Measurements from ENCODE around the gene PPID. TPM values are rescaled to one million over a fixed set of nuclear protein-coding genes. Genes with fewer than 3 reads are reported as not detected.
"Not testable (repeated sequence)": the region's sequence is repeated elsewhere in the genome, so short reads cannot be mapped to it uniquely, and the experiment has no call there.

Gene PPID
- total RNA-seq (2014; rRNA removed; shearing (Covaris generic)) = 43.2 and 50.8 TPM in 2 replicates
- polyA plus RNA-seq (2015; cell fraction: cytosol; rRNA removed) = 44.7 and 59.6 TPM in 2 replicates
- polyA plus RNA-seq (2015; cell fraction: nucleus; rRNA removed) = 27.1 and 34.0 TPM in 2 replicates

GRCh38 chr4:158722917-158723793 is at the start of gene PPID:
Gene PPID (minus strand): TSS chr4:158723396. CDS start chr4:158723288, 108 bp downstream.
- in situ Hi-C loops (cut with HindIII; ENCODE audit: low pct_unique_long_range_greater_than_20kb, low sequenced_read_pairs) = no loop called here

GRCh38 chr4:158771776-158772175 is 48.6 kb upstream of the PPID start:
- no peak for DNase-seq (ENCODE audit: low read depth, low spot score)
- in situ Hi-C loops (cut with HindIII; ENCODE audit: low pct_unique_long_range_greater_than_20kb, low sequenced_read_pairs) = no loop called here

More at GRCh38 chr4:158722917-158723793, at the start of gene PPID:
- DNase-seq (ENCODE audit: low read depth, low spot score) = peak; percentile 71

- DNase-seq (ENCODE audit: low read depth, low spot score) = no peak
- in situ Hi-C loops (cut with HindIII; ENCODE audit: low pct_unique_long_range_greater_than_20kb, low sequenced_read_pairs) = no loop called here
Observed at GRCh38 chr4:158770671-158771070, 47.5 kb upstream of the PPID start.

GRCh38 chr4:158769175-158769921 is 46.2 kb upstream of the PPID start:
- no peak for DNase-seq (ENCODE audit: low read depth, low spot score)
- in situ Hi-C loops (cut with HindIII; ENCODE audit: low pct_unique_long_range_greater_than_20kb, low sequenced_read_pairs) = no loop called here

DNA sequence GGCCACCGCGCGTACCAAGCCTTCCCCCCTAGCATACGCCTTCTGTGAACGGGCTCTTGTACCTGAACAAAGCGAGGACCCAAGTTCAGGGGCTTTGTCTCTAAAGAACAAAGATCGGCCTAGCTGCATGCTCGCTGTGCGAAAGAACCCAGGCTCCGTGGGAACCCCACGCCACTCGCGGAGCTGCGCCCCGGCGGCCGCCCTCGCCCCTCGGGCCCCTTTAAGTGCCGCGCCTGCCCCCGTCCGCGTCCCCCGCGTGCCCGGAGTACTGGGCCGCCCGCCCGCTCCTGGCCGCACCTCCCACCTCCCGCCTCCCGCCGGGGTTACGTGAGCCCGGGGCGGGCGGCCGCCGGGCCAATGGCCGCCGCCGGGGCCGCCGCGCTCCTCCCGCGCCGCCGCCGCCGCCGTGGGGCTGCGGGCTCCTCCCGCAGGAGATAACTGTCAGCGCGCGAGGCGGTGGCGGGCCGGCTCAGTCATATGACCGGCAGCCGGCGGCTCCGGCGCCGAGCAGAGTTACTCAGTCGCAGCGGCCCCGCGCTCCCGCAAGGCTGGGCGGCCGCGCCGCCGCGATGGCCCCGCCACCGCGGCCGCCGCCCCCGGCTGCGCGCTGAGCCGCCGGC is 45.5 kb upstream of the PPID start, which contains the start of gene FNIP2:
Gene FNIP2, plus strand, starts transcription at position 472 of the 620 bp plus-strand sequence. CDS start 187 bp downstream, outside the sequence.
- in situ Hi-C loops (cut with HindIII; ENCODE audit: low pct_unique_long_range_greater_than_20kb, low sequenced_read_pairs) = no loop called here
- DNase-seq (ENCODE audit: low read depth, low spot score) = peak; percentile 57

DNA sequence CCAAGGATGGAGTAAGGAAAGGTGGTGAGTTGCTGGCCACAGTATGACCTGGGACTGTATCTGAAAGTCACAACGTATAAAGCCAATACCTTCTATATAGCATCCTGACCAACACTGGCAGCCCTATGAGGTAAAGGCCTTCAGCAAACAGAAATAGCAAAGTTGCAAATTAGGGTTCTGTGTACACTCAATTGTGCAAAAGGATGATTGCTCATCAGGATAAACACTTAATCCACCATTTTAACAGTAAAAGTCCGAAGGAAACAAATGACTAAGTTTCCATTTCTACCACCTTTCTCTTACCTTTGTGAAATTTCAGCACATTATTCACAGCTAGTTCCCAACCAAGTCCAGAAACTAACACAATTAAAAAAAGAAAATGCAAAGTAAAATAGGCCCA is 44.3 kb upstream of the PPID start:
- no peak for DNase-seq (ENCODE audit: low read depth, low spot score)
- in situ Hi-C loops (cut with HindIII; ENCODE audit: low pct_unique_long_range_greater_than_20kb, low sequenced_read_pairs) = no loop called here

- in situ Hi-C loops (cut with HindIII; ENCODE audit: low pct_unique_long_range_greater_than_20kb, low sequenced_read_pairs) = no loop called here
Observed at GRCh38 chr4:158766434-158767044, 43.3 kb upstream of the PPID start.

GRCh38 chr4:158763462-158763861 is 40.3 kb upstream of the PPID start:
- no peak for DNase-seq (ENCODE audit: low read depth, low spot score)
- in situ Hi-C loops (cut with HindIII; ENCODE audit: low pct_unique_long_range_greater_than_20kb, low sequenced_read_pairs) = no loop called here

More at GRCh38 chr4:158766434-158767044, 43.3 kb upstream of the PPID start:
- no peak for DNase-seq (ENCODE audit: low read depth, low spot score)

- in situ Hi-C loops (cut with HindIII; ENCODE audit: low pct_unique_long_range_greater_than_20kb, low sequenced_read_pairs) = no loop called here
- no peak for DNase-seq (ENCODE audit: low read depth, low spot score)
Observed at GRCh38 chr4:158762553-158762952, 39.4 kb upstream of the PPID start.

DNA sequence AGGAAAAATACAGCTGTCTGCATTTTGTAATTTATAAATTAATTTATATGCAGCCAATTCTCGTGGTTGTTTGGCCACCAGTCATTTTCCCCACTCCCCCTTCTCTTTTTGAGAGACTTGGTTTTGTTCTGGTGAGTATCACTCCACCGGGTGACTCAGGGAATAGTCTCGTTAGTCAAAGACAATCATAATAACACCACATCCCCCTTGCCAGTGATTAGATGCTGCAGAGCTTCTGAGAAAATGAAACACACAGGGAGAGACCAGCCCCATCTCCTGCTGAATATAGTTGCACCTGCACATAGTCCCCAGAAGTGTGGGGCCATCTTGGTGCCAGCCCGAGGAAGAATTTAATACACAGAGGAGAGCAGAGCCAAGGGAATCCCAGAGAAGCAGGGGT is 37.7 kb upstream of the PPID start:
- in situ Hi-C loops (cut with HindIII; ENCODE audit: low pct_unique_long_range_greater_than_20kb, low sequenced_read_pairs) = no loop called here
- no peak for DNase-seq (ENCODE audit: low read depth, low spot score)

DNA sequence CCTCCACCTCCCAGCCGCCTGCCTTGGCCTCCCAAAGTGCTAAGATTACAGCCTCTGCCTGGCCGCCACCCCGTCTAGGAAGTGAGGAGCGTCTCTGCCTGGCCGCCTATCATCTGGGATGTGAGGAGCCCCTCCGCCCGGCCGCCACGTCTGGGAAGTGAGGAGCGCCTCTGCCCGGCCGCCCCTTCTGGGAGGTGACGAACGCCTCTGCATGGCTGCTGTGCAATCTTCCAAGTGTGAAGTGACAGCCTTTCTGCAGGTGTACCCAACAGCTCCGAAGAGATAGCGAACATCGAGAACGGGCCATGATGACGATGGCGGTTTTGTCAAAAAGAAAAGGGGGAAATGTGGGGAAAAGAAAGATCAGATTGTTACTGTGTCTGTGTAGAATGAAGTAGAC is 36.3 kb upstream of the PPID start:
- in situ Hi-C loops (cut with HindIII; ENCODE audit: low pct_unique_long_range_greater_than_20kb, low sequenced_read_pairs) = not testable (repeated sequence)

DNA sequence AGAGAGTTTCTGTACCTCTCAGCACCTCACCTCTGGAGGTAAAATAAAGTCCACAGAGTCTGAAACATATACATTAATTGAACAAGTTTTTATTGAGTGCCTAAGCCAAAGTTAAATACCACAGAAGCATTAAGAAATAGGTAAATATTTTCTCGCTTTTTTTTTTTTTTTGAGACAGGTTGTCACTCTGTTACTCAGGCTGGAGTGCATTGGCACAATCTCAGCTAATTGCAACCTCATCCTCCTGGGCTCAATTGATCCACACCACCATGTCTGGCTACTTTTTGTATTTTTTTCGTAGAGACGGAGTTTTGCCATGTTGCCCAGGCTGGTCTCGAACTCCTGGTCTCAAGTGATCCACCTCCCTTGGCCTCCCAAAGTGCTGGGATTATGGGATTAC is 35.5 kb upstream of the PPID start:
- no peak for DNase-seq (ENCODE audit: low read depth, low spot score)
- in situ Hi-C loops (cut with HindIII; ENCODE audit: low pct_unique_long_range_greater_than_20kb, low sequenced_read_pairs) = no loop called here

More for the DNA sequence above, 36.3 kb upstream of the PPID start:
- DNase-seq (ENCODE audit: low read depth, low spot score) = not testable (repeated sequence)

GRCh38 chr4:158758142-158758541 is 34.9 kb upstream of the PPID start:
- in situ Hi-C loops (cut with HindIII; ENCODE audit: low pct_unique_long_range_greater_than_20kb, low sequenced_read_pairs) = no loop called here

GRCh38 chr4:158756588-158756987 is 33.4 kb upstream of the PPID start:
- no peak for DNase-seq (ENCODE audit: low read depth, low spot score)
- in situ Hi-C loops (cut with HindIII; ENCODE audit: low pct_unique_long_range_greater_than_20kb, low sequenced_read_pairs) = no loop called here

More at GRCh38 chr4:158758142-158758541, 34.9 kb upstream of the PPID start:
- DNase-seq (ENCODE audit: low read depth, low spot score) = no peak

- in situ Hi-C loops (cut with HindIII; ENCODE audit: low pct_unique_long_range_greater_than_20kb, low sequenced_read_pairs); DNase-seq (ENCODE audit: low read depth, low spot score): not testable (repeated sequence)
Observed at GRCh38 chr4:158755819-158756218, 32.6 kb upstream of the PPID start.

DNA sequence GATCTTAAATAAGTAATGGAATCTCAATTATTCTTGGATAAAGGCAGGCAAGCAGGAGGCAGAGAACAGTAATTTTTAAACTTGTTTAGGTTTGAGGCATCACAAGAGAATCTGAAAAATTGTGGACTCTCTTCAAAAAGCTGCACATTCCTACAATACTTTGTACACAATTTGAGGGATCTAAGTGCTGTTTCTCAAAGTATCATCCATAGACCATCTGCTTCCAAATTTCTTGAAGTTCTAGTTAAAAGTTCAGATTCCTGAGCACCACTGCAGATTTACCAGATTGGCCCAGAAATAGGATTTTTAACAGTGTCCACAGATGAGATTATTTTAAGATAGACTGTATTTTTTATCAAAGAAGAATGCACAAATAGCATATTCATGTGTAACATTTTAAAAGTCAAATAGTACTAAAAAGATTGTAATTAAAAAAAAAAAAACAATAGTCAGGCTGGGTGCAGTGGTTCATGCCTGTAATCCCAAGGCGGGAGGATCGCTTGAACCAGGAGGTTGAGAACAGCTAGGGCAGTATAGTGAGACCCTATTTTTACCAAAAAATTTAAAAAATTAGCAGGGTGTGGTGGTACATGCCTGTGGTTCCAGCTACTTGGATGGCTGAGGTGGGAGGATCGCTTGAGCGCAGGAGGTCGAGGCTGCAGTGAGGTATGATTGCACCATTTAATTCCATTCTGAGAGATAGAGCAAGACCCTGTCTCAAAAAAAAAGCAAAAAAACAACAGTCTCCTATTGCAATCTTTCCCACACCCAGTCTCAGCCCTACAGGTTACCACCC is 31.4 kb upstream of the PPID start:
- in situ Hi-C loops (cut with HindIII; ENCODE audit: low pct_unique_long_range_greater_than_20kb, low sequenced_read_pairs) = no loop called here
- no peak for DNase-seq (ENCODE audit: low read depth, low spot score)

DNA sequence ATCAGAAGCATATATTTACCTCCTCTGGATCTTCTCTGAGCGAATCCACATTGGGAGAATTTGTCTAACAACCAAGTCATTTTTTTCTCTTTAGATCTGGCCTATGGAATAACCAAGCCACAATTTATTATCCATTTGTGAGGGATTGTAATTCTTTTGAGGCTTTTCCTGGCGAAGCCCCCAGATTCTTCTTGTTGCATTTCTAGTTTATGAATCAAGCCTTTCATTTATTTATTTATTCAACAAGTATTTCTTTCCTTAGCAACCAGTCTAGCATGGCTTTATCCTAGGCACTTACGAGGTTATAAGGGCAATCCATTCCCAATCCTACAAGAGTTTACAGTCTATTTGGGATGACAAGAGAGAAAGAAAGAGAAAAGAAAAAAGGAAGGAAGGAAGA is 27.2 kb upstream of the PPID start:
- no peak for DNase-seq (ENCODE audit: low read depth, low spot score)
- in situ Hi-C loops (cut with HindIII; ENCODE audit: low pct_unique_long_range_greater_than_20kb, low sequenced_read_pairs) = no loop called here
